Measurements from ENCODE around the gene PGGT1B.

DNA sequence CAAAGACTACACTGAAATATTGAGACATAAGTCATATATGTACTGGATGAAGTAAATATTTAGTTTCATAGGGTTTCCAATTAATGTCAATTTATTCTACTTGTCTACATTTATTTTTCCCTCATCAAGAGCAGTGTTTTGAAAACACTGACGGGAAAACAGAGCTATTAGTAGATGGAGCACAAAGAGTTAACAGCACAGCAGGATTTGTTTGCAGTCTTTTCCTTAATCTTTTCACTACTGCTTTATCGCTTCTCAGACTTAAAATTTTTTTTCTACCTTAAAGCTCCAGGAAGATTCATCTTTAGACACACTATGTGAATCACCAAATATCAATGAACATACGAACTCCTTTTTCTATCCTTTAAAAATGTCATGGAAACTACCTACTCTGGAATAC, 25.6 kb downstream of the PGGT1B start:
- TF ChIP-seq, protein P1, sequence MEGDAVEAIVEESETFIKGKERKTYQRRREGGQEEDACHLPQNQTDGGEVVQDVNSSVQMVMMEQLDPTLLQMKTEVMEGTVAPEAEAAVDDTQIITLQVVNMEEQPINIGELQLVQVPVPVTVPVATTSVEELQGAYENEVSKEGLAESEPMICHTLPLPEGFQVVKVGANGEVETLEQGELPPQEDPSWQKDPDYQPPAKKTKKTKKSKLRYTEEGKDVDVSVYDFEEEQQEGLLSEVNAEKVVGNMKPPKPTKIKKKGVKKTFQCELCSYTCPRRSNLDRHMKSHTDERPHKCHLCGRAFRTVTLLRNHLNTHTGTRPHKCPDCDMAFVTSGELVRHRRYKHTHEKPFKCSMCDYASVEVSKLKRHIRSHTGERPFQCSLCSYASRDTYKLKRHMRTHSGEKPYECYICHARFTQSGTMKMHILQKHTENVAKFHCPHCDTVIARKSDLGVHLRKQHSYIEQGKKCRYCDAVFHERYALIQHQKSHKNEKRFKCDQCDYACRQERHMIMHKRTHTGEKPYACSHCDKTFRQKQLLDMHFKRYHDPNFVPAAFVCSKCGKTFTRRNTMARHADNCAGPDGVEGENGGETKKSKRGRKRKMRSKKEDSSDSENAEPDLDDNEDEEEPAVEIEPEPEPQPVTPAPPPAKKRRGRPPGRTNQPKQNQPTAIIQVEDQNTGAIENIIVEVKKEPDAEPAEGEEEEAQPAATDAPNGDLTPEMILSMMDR (IDR thresholded peaks at IDR 0.05; ENCODE audit: low read depth, low read length, poor library complexity, severe bottlenecking), result no peak
- TF ChIP-seq EZH2phosphoT487 (IDR thresholded peaks at IDR 0.05; ENCODE audit: borderline replicate concordance, low read length), result no peak

Measured in DOHH2 (cell line).